ENCODE data around the gene GFOD1. TPM values are rescaled to one million over a fixed set of nuclear protein-coding genes. Genes with fewer than 3 reads are reported as not detected.
"Not testable (repeated sequence)": the region's sequence is repeated elsewhere in the genome, so short reads cannot be mapped to it uniquely, and the experiment has no call there.

Gene GFOD1
- total RNA-seq, 1 experiment from 2014 or later = 0.62 TPM

- ChIA-PET POLR2A (interaction anchor here (0.6 kb wide), 2 partner anchors 28 to 726 kb away, joined by 3 to 4 read pairs; no protein-coding TSS in a partner anchor), CTCF (no interaction called here)
- no TSS peak for BruUV-seq (replicated peaks)
- Histone ChIP-seq H3K4me3 (ENCODE audit: low read depth in 2 of 2, low read length in 2 of 2) (no peak overlapping the region), H3K4me1 (ENCODE audit: control insufficient read depth, insufficient read depth, low read length) (no peaks in the 10 kb centered on the region), H3K27ac (ENCODE audit: low read length) (no peak overlapping the region), H3K36me3 (ENCODE audit: control insufficient read depth, insufficient read depth, low read length) (no peaks in the 10 kb centered on the region), H3K9me3 (ENCODE audit: control insufficient read depth, insufficient read depth, low read depth, low read length) (no peaks in the 10 kb centered on the region), H3K27me3 (ENCODE audit: control insufficient read depth, insufficient read depth, low read length) (peaks cover 6% of the 10 kb centered on the region; the same call in 1 of the 2 replicates)
- no peak for TF ChIP-seq TCF7L2 (IDR thresholded peaks at IDR 0.05; ENCODE audit: low read depth, low read length)
- TF ChIP-seq, protein P1, sequence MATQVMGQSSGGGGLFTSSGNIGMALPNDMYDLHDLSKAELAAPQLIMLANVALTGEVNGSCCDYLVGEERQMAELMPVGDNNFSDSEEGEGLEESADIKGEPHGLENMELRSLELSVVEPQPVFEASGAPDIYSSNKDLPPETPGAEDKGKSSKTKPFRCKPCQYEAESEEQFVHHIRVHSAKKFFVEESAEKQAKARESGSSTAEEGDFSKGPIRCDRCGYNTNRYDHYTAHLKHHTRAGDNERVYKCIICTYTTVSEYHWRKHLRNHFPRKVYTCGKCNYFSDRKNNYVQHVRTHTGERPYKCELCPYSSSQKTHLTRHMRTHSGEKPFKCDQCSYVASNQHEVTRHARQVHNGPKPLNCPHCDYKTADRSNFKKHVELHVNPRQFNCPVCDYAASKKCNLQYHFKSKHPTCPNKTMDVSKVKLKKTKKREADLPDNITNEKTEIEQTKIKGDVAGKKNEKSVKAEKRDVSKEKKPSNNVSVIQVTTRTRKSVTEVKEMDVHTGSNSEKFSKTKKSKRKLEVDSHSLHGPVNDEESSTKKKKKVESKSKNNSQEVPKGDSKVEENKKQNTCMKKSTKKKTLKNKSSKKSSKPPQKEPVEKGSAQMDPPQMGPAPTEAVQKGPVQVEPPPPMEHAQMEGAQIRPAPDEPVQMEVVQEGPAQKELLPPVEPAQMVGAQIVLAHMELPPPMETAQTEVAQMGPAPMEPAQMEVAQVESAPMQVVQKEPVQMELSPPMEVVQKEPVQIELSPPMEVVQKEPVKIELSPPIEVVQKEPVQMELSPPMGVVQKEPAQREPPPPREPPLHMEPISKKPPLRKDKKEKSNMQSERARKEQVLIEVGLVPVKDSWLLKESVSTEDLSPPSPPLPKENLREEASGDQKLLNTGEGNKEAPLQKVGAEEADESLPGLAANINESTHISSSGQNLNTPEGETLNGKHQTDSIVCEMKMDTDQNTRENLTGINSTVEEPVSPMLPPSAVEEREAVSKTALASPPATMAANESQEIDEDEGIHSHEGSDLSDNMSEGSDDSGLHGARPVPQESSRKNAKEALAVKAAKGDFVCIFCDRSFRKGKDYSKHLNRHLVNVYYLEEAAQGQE (IDR thresholded peaks at IDR 0.05; ENCODE audit: insufficient read depth in 1 of 2, low read depth in 2 of 2, low read length in 1 of 2) = no peak
- TF ChIP-seq SIN3A (IDR thresholded peaks at IDR 0.05; ENCODE audit: borderline replicate concordance, insufficient read depth, low read depth, low read length) = no peak
- no peak for TF ChIP-seq POLR2AphosphoS5 (IDR thresholded peaks at IDR 0.05; ENCODE audit: low read depth, low read length)
- TF ChIP-seq, protein P2, sequence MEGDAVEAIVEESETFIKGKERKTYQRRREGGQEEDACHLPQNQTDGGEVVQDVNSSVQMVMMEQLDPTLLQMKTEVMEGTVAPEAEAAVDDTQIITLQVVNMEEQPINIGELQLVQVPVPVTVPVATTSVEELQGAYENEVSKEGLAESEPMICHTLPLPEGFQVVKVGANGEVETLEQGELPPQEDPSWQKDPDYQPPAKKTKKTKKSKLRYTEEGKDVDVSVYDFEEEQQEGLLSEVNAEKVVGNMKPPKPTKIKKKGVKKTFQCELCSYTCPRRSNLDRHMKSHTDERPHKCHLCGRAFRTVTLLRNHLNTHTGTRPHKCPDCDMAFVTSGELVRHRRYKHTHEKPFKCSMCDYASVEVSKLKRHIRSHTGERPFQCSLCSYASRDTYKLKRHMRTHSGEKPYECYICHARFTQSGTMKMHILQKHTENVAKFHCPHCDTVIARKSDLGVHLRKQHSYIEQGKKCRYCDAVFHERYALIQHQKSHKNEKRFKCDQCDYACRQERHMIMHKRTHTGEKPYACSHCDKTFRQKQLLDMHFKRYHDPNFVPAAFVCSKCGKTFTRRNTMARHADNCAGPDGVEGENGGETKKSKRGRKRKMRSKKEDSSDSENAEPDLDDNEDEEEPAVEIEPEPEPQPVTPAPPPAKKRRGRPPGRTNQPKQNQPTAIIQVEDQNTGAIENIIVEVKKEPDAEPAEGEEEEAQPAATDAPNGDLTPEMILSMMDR (IDR thresholded peaks at IDR 0.05) = no peak
- ATAC-seq (no peak), DNase-seq (ENCODE audit: low read depth, low spot score) (no peak)
- in situ Hi-C loops (cut with HindIII; ENCODE audit: low pct_unique_long_range_greater_than_20kb, low sequenced_read_pairs) = no loop called here
- intact Hi-C loops (cut with micrococcal nuclease; ENCODE audit: unreplicated experiment) = no loop called here
Measured at GRCh38 chr6:13511913-13512717, 24.7 kb upstream of the GFOD1 start.

GRCh38 chr6:13511141-13511571 lies 23.8 kb upstream of the GFOD1 start:
- in situ Hi-C loops (cut with HindIII; ENCODE audit: low pct_unique_long_range_greater_than_20kb, low sequenced_read_pairs); BruUV-seq (replicated peaks); H3K36me3 ChIP-seq (ENCODE audit: control insufficient read depth, insufficient read depth, low read length); H3K27me3 ChIP-seq (ENCODE audit: control insufficient read depth, insufficient read depth, low read length); DNase-seq (ENCODE audit: low read depth, low spot score); H3K4me3 ChIP-seq (ENCODE audit: low read depth in 2 of 2, low read length in 2 of 2); H3K4me1 ChIP-seq (ENCODE audit: control insufficient read depth, insufficient read depth, low read length); ATAC-seq; H3K9me3 ChIP-seq (ENCODE audit: control insufficient read depth, insufficient read depth, low read depth, low read length); H3K27ac ChIP-seq (ENCODE audit: low read length); intact Hi-C loops (cut with micrococcal nuclease; ENCODE audit: unreplicated experiment); CTCF ChIA-PET: not testable (repeated sequence)
- POLR2A ChIA-PET = interaction anchor here (0.6 kb wide), 1 partner anchor 727 kb away, joined by 4 read pairs; no protein-coding TSS in a partner anchor

GRCh38 chr6:13510433-13510832 lies 23.0 kb upstream of the GFOD1 start:
- POLR2A ChIA-PET = not testable (repeated sequence)
- CTCF ChIA-PET = interaction anchor here (0.6 kb wide), 1 partner anchor 23 kb away, joined by 3 read pairs; no protein-coding TSS in a partner anchor

More at GRCh38 chr6:13510433-13510832, 23.0 kb upstream of the GFOD1 start:
- H3K4me3 ChIP-seq (ENCODE audit: low read depth in 2 of 2, low read length in 2 of 2); H3K9me3 ChIP-seq (ENCODE audit: control insufficient read depth, insufficient read depth, low read depth, low read length); intact Hi-C loops (cut with micrococcal nuclease; ENCODE audit: unreplicated experiment); H3K36me3 ChIP-seq (ENCODE audit: control insufficient read depth, insufficient read depth, low read length); H3K4me1 ChIP-seq (ENCODE audit: control insufficient read depth, insufficient read depth, low read length); H3K27ac ChIP-seq (ENCODE audit: low read length); ATAC-seq; DNase-seq (ENCODE audit: low read depth, low spot score); in situ Hi-C loops (cut with HindIII; ENCODE audit: low pct_unique_long_range_greater_than_20kb, low sequenced_read_pairs); BruUV-seq (replicated peaks); H3K27me3 ChIP-seq (ENCODE audit: control insufficient read depth, insufficient read depth, low read length): not testable (repeated sequence)

Measured in Panc1 (cell line).